ENCODE data around the gene DMD. TPM values are rescaled to one million over a fixed set of nuclear protein-coding genes. Genes with fewer than 3 reads are reported as not detected.

DMD gene
- total and polyA plus RNA-seq, 2 of the 8 experiments (the other 6 are each of a cell fraction or from before 2014, with no cell fraction given): 4.8 to 7.4 TPM

DNA sequence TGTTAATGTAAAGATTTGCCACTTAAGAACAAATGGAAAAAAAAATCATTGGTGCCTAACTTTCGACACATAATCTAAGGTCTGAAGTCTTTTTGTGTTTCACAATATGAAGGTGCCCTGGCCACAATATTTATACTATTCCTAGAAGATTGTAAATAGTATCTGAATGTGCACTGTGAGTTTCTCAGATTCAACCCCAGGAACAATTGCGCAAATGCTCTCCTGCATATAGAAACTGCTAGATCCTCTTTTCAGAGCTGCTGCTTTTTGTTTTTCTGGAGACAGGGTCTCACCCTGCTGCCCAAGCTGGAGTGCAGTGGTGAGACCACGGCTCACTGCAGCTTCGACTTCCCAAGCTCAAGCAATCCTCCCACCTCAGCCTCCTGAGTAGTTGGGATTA lies 1659.4 kb downstream of the DMD start:
- no peak overlapping the region for H3K27ac ChIP-seq (ENCODE audit: low read depth, low read length)

More for the DNA sequence above, 1659.4 kb downstream of the DMD start:
- H3K36me3 ChIP-seq (ENCODE audit: control insufficient read depth in 2 of 4, insufficient read depth in 4 of 4, low read length in 3 of 4): no peaks in the 10 kb centered on the region
- no peak overlapping the region for H2BK15ac ChIP-seq (ENCODE audit: low read length)
- no peak overlapping the region for H2AFZ ChIP-seq (ENCODE audit: low read length)
- H3K79me2 ChIP-seq (ENCODE audit: control insufficient read depth in 1 of 2, insufficient read depth in 2 of 2, low read length in 2 of 2): no peaks in the 10 kb centered on the region
- H3K9ac ChIP-seq (replicated peaks in 1 of 4; ENCODE audit: extremely low read depth in 1 of 4, low read depth in 3 of 4, low read length in 3 of 4): no peak overlapping the region
- no peak overlapping the region for H2BK5ac ChIP-seq (ENCODE audit: low read depth, low read length)
- ChIA-PET POLR2A (ENCODE audit: partially characterized antibody) (interaction anchor here (1.1 kb wide), 1 partner anchor 22 kb away, joined by 3 read pairs; no protein-coding TSS in a partner anchor), CTCF (ENCODE audit: partially characterized antibody) (no interaction called here)
- H4K91ac ChIP-seq (replicated peaks; ENCODE audit: insufficient read length, low read length): no peak overlapping the region
- no peak overlapping the region for H3K4me3 ChIP-seq (ENCODE audit: extremely low read depth in 1 of 4, insufficient read depth in 2 of 4, low read depth in 3 of 4, low read length in 4 of 4)
- no peaks in the 10 kb centered on the region for H4K20me1 ChIP-seq (replicated peaks in 1 of 2; ENCODE audit: control insufficient read depth in 1 of 2, insufficient read depth in 2 of 2, low read length in 2 of 2)
- no peak overlapping the region for H3K18ac ChIP-seq (ENCODE audit: extremely low read depth, low read length)
- H3K79me1 ChIP-seq (ENCODE audit: low read depth, low read length): no peaks in the 10 kb centered on the region
- H3K14ac ChIP-seq (ENCODE audit: insufficient read length): no peak overlapping the region
- H3K4me2 ChIP-seq (ENCODE audit: insufficient read depth in 1 of 2, low read depth in 2 of 2, low read length in 2 of 2): no peak overlapping the region
- H3K9me3 ChIP-seq (ENCODE audit: insufficient read depth in 2 of 2, low read depth in 1 of 2, low read length in 1 of 2): no peaks in the 10 kb centered on the region
- 91% methylated on average over 2 of the region's 4 CpGs; no CpG with 5 or more reads in 1 of the 2 experiments for WGBS, 2 experiments (ENCODE audit: extremely low coverage in 1 of 2, insufficient coverage in 1 of 2, insufficient read length in 1 of 2, insufficient replicate concordance in 2 of 2, low coverage in 1 of 2, low lambda C conversion rate in 2 of 2, missing lambda C conversion rate in 1 of 2)
- H3K23me2 ChIP-seq (ENCODE audit: low read depth, low read length): no peaks in the 10 kb centered on the region
- H3K27me3 ChIP-seq (replicated peaks in 1 of 4; ENCODE audit: control insufficient read depth in 3 of 4, extremely low read depth in 1 of 4, insufficient read depth in 3 of 4, low read length in 3 of 4): no peaks in the 10 kb centered on the region
- no peak overlapping the region for H3K4ac ChIP-seq (replicated peaks; ENCODE audit: insufficient read length, low read depth, low read length)
- no peak for TF ChIP-seq POLR2AphosphoS5 (IDR thresholded peaks at IDR 0.05; ENCODE audit: low read depth, low read length)
- no peak for TF ChIP-seq HDAC6 (IDR thresholded peaks at IDR 0.05; ENCODE audit: low read depth, low read length)
- no peak for TF ChIP-seq BCL11A (IDR thresholded peaks at IDR 0.05; ENCODE audit: low read depth in 2 of 2, low read length in 2 of 2)
- no peak for TF ChIP-seq YY1 (IDR thresholded peaks at IDR 0.05; ENCODE audit: low read depth, low read length)
- no peak for TF ChIP-seq E2F6 (IDR thresholded peaks at IDR 0.05)
- TF ChIP-seq SRF (IDR thresholded peaks at IDR 0.05; ENCODE audit: low read depth, low read length): no peak
- TF ChIP-seq EGR1 (IDR thresholded peaks at IDR 0.05; ENCODE audit: borderline replicate concordance, low read depth, low read length): no peak
- no peak for TF ChIP-seq CHD2 (IDR thresholded peaks at IDR 0.05; ENCODE audit: low read length)
- TF ChIP-seq, protein P1, sequence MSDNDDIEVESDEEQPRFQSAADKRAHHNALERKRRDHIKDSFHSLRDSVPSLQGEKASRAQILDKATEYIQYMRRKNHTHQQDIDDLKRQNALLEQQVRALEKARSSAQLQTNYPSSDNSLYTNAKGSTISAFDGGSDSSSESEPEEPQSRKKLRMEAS (IDR thresholded peaks at IDR 0.05): no peak
- TF ChIP-seq, protein P2, sequence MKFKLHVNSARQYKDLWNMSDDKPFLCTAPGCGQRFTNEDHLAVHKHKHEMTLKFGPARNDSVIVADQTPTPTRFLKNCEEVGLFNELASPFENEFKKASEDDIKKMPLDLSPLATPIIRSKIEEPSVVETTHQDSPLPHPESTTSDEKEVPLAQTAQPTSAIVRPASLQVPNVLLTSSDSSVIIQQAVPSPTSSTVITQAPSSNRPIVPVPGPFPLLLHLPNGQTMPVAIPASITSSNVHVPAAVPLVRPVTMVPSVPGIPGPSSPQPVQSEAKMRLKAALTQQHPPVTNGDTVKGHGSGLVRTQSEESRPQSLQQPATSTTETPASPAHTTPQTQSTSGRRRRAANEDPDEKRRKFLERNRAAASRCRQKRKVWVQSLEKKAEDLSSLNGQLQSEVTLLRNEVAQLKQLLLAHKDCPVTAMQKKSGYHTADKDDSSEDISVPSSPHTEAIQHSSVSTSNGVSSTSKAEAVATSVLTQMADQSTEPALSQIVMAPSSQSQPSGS (IDR thresholded peaks at IDR 0.05; ENCODE audit: low read length): no peak
- no peaks in the 10 kb centered on the region for H3K4me1 ChIP-seq (replicated peaks in 1 of 4; ENCODE audit: control insufficient read depth in 3 of 4, insufficient read depth in 4 of 4, low read length in 3 of 4)
- no peak overlapping the region for H4K5ac ChIP-seq (ENCODE audit: insufficient read length, low read depth, low read length)
- H2BK120ac ChIP-seq (replicated peaks; ENCODE audit: low read depth, low read length): no peak overlapping the region
- DNase-seq (ENCODE audit: low read depth in 1 of 2, low spot score in 2 of 2): no peak
- H3K23ac ChIP-seq (ENCODE audit: insufficient read length): no peak overlapping the region
- no peak for FAIRE-seq
- H3K56ac ChIP-seq (replicated peaks; ENCODE audit: insufficient read length, low read depth, low read length): no peak overlapping the region
- H4K8ac ChIP-seq (ENCODE audit: extremely low read depth, insufficient read depth, low read length): no peak overlapping the region
- H2BK20ac ChIP-seq (ENCODE audit: low read length): no peak overlapping the region
- no peak overlapping the region for H2AK5ac ChIP-seq (ENCODE audit: low read depth, low read length)
- no peak overlapping the region for H2BK12ac ChIP-seq (ENCODE audit: low read depth, low read length)

All from H1 (cell line).